Measurements from ENCODE around the gene MOV10L1.
A peak's percentile ranks its signal among the peaks of the same experiment; 100 is the strongest.

The MOV10L1 gene

GRCh38 chr22:50169181-50169759 lies 79.5 kb downstream of the MOV10L1 start:
- Mint-ChIP-seq H3K27ac (peak overlapping the region; percentile 96), H3K9me3 (no peaks in the 10 kb centered on the region), H3K36me3 (no peaks in the 10 kb centered on the region), H3K4me3 (peak overlapping the region; percentile 84 to 86), H3K4me1 (peaks cover 30 to 47% of the 10 kb centered on the region in 2 donors), H3K27me3 (peaks cover 24 to 25% of the 10 kb centered on the region in 2 donors)
- DNase-seq (no peak), ATAC-seq (replicated peaks) (peak in 1 of 2 donors; percentile 3)

- Mint-ChIP-seq H3K4me1 (peaks cover 30 to 47% of the 10 kb centered on the region in 2 donors), H3K9me3 (no peaks in the 10 kb centered on the region), H3K27ac (peak overlapping the region; percentile 85), H3K4me3 (peak overlapping the region; percentile 84 to 86), H3K36me3 (no peaks in the 10 kb centered on the region), H3K27me3 (peaks cover 23% of the 10 kb centered on the region in 2 donors)
- DNase-seq (peak; percentile 60), ATAC-seq (replicated peaks) (peak; percentile 70 to 75)
These were observed 80.1 kb downstream of the MOV10L1 start for GRCh38 chr22:50169774-50170341.

GRCh38 chr22:50170453-50171318 lies 80.9 kb downstream of the MOV10L1 start, which contains the start of gene PANX2:
TSS of gene PANX2 (plus strand) at chr22:50170731. CDS start at chr22:50170731, 0 bp downstream.
- peak in 1 of 2 donors; percentile 8 for ATAC-seq (replicated peaks)
- H3K36me3 Mint-ChIP-seq, result no peaks in the 10 kb centered on the region
- peak within 1 kb of the TSS; percentile 92 for H3K27ac Mint-ChIP-seq
- peaks cover 33 to 51% of the 10 kb centered on the region in 2 donors for H3K4me1 Mint-ChIP-seq
- peak within 1 kb of the TSS; percentile 85 to 87 for H3K4me3 Mint-ChIP-seq
- no peak for DNase-seq
- H3K9me3 Mint-ChIP-seq, result no peaks in the 10 kb centered on the region
- H3K27me3 Mint-ChIP-seq, result peaks cover 19 to 23% of the 10 kb centered on the region in 2 donors

- Mint-ChIP-seq H3K27me3 (peaks cover 19 to 23% of the 10 kb centered on the region in 2 donors), H3K4me1 (peaks cover 40 to 58% of the 10 kb centered on the region in 2 donors), H3K4me3 (peak overlapping the region; percentile 85 to 87), H3K36me3 (peaks cover 2 to 4% of the 10 kb centered on the region in 2 donors), H3K27ac (peak overlapping the region; percentile 92), H3K9me3 (no peaks in the 10 kb centered on the region)
- DNase-seq, result no peak
- ATAC-seq (replicated peaks), result no peak
These were observed 81.6 kb downstream of the MOV10L1 start for GRCh38 chr22:50171319-50171964.

- peaks cover 7 to 8% of the 10 kb centered on the region in 2 donors for H3K36me3 Mint-ChIP-seq
- H3K4me1 Mint-ChIP-seq, result peaks cover 41 to 64% of the 10 kb centered on the region in 2 donors
- no peaks in the 10 kb centered on the region for H3K9me3 Mint-ChIP-seq
- H3K27ac Mint-ChIP-seq, result peak overlapping the region; percentile 69
- H3K4me3 Mint-ChIP-seq, result peak overlapping the region; percentile 25 to 64
- no peak for ATAC-seq (replicated peaks)
- H3K27me3 Mint-ChIP-seq, result peaks cover 19 to 23% of the 10 kb centered on the region in 2 donors
- no peak for DNase-seq
These were observed 82.2 kb downstream of the MOV10L1 start for GRCh38 chr22:50171965-50172421.

- H3K4me1 Mint-ChIP-seq, result peaks cover 41 to 71% of the 10 kb centered on the region in 2 donors
- H3K36me3 Mint-ChIP-seq, result peaks cover 15% of the 10 kb centered on the region in 2 donors
- no peaks in the 10 kb centered on the region for H3K9me3 Mint-ChIP-seq
- ATAC-seq (replicated peaks) (peak; percentile 69 to 76), DNase-seq (no peak)
- peak overlapping the region; percentile 71 for H3K27ac Mint-ChIP-seq
- peaks cover 9 to 13% of the 10 kb centered on the region in 2 donors for H3K27me3 Mint-ChIP-seq
- H3K4me3 Mint-ChIP-seq, result peak overlapping the region in 1 of 2 donors; percentile 64
These were observed 83.6 kb downstream of the MOV10L1 start for GRCh38 chr22:50173311-50173982.

- Mint-ChIP-seq H3K4me3 (peak overlapping the region in 1 of 2 donors; percentile 25), H3K27ac (no peak overlapping the region), H3K27me3 (peaks cover 4 to 8% of the 10 kb centered on the region in 2 donors), H3K4me1 (peaks cover 37 to 65% of the 10 kb centered on the region in 2 donors), H3K36me3 (peaks cover 15 to 18% of the 10 kb centered on the region in 2 donors), H3K9me3 (no peaks in the 10 kb centered on the region)
- no peak for ATAC-seq (replicated peaks)
- no peak for DNase-seq
These were observed 84.2 kb downstream of the MOV10L1 start for GRCh38 chr22:50173983-50174355.

- ATAC-seq (replicated peaks) (no peak), DNase-seq (no peak)
These were observed 84.8 kb downstream of the MOV10L1 start for GRCh38 chr22:50174382-50175190.

GRCh38 chr22:50175191-50175461 lies 85.3 kb downstream of the MOV10L1 start:
- peaks cover 7 to 9% of the 10 kb centered on the region in 2 donors for H3K27me3 Mint-ChIP-seq
- ATAC-seq (replicated peaks) (no peak), DNase-seq (no peak)
- no peak overlapping the region for H3K4me3 Mint-ChIP-seq
- H3K9me3 Mint-ChIP-seq, result no peaks in the 10 kb centered on the region
- peaks cover 25 to 28% of the 10 kb centered on the region in 2 donors for H3K36me3 Mint-ChIP-seq
- H3K27ac Mint-ChIP-seq, result peak overlapping the region; percentile 31
- H3K4me1 Mint-ChIP-seq, result peaks cover 38 to 68% of the 10 kb centered on the region in 2 donors

More at GRCh38 chr22:50174382-50175190, 84.8 kb downstream of the MOV10L1 start:
- H3K9me3 Mint-ChIP-seq, result no peaks in the 10 kb centered on the region
- H3K27ac Mint-ChIP-seq, result no peak overlapping the region
- peaks cover 3 to 5% of the 10 kb centered on the region in 2 donors for H3K27me3 Mint-ChIP-seq
- no peak overlapping the region for H3K4me3 Mint-ChIP-seq
- peaks cover 21 to 24% of the 10 kb centered on the region in 2 donors for H3K36me3 Mint-ChIP-seq
- H3K4me1 Mint-ChIP-seq, result peaks cover 34 to 62% of the 10 kb centered on the region in 2 donors

- peak; percentile 25 to 28 for ATAC-seq (replicated peaks)
- peaks cover 6 to 7% of the 10 kb centered on the region in 2 donors for H3K27me3 Mint-ChIP-seq
These were observed 86.4 kb downstream of the MOV10L1 start for GRCh38 chr22:50175921-50176849.

GRCh38 chr22:50176850-50177536 lies 87.2 kb downstream of the MOV10L1 start:
- DNase-seq (no peak), ATAC-seq (replicated peaks) (no peak)
- Mint-ChIP-seq H3K36me3 (peaks cover 28 to 30% of the 10 kb centered on the region in 2 donors), H3K4me1 (peaks cover 33 to 61% of the 10 kb centered on the region in 2 donors), H3K4me3 (no peak overlapping the region), H3K9me3 (no peaks in the 10 kb centered on the region), H3K27me3 (peaks cover 6 to 7% of the 10 kb centered on the region in 2 donors), H3K27ac (peak overlapping the region; percentile 37)

More at GRCh38 chr22:50175921-50176849, 86.4 kb downstream of the MOV10L1 start:
- DNase-seq, result no peak
- peaks cover 36 to 69% of the 10 kb centered on the region in 2 donors for H3K4me1 Mint-ChIP-seq
- peak overlapping the region in 1 of 2 donors; percentile 21 for H3K4me3 Mint-ChIP-seq
- peaks cover 28 to 30% of the 10 kb centered on the region in 2 donors for H3K36me3 Mint-ChIP-seq
- H3K9me3 Mint-ChIP-seq, result no peaks in the 10 kb centered on the region
- peak overlapping the region; percentile 25 for H3K27ac Mint-ChIP-seq

Measured in stimulated activated naive B cell treated with anti-CD40 and anti-IgM and Interleukin-4, amounts not matched to agents 10 μg/mL and 1 μg/mL and 100 μg/mL, for 72 hours (primary cell).